T-helper 1 cell treated with Interleukin-12 subunit alpha and Interleukin-12 subunit beta and Interleukin-4 antibody, amounts not matched to agents 30 μg/mL and 1 μg/mL, for 36 hours (primary cell): ENCODE data around the gene MOXD1.
A peak's percentile ranks its signal among the peaks of the same experiment; 100 is the strongest.
"Not testable (repeated sequence)": the region's sequence is repeated elsewhere in the genome, so short reads cannot be mapped to it uniquely, and the experiment has no call there.

Experiments used
- H3K27ac Mint-ChIP-seq: one replicate; pipeline ENCODE4 v1.8.0; 2021; ENCODE audit warnings: mild to moderate bottlenecking, mixed read lengths
- H3K27me3 Mint-ChIP-seq: one replicate; pipeline ENCODE4 v1.8.0; 2021; ENCODE audit warnings: low read depth, mixed read lengths
- H3K36me3 Mint-ChIP-seq: one replicate; pipeline ENCODE4 v1.8.0; 2021; ENCODE audit warnings: low read depth, mixed read lengths
- H3K4me1 Mint-ChIP-seq: one replicate; pipeline ENCODE4 v1.8.0; 2021; ENCODE audit warnings: low read depth, mixed read lengths
- H3K4me3 Mint-ChIP-seq: one replicate; pipeline ENCODE4 v1.8.0; 2021; ENCODE audit warnings: mild to moderate bottlenecking, moderate library complexity, mixed read lengths
- H3K9me3 Mint-ChIP-seq: one replicate; pipeline ENCODE4 v1.8.0; 2021; ENCODE audit warnings: mixed read lengths

Gene MOXD1

DNA sequence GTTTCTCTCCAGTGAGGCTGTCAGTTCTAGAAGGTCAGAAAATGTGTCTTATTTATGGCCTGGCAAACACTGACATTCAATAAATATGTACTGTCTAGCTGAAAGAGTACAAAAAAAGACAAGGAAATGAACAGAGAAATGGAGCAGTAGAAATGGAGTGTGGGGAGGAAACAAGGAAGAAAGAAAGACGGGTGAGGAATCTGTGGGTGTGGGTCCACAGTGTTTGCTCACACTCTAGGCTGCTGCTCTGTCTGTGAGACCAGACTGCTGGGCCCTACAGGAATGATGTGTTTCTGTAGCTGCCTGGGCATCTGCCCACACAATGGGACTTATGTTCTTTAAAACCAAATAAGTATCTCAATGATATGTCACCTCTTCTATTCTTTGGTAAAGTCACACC lies 114.2 kb downstream of the MOXD1 start:
- no peaks in the 10 kb centered on the region for H3K9me3 Mint-ChIP-seq
- H3K27ac Mint-ChIP-seq, result no peak overlapping the region
- peaks cover 32% of the 10 kb centered on the region for H3K27me3 Mint-ChIP-seq
- H3K36me3 Mint-ChIP-seq, result no peaks in the 10 kb centered on the region
- H3K4me1 Mint-ChIP-seq, result no peaks in the 10 kb centered on the region
- no peak overlapping the region for H3K4me3 Mint-ChIP-seq

DNA sequence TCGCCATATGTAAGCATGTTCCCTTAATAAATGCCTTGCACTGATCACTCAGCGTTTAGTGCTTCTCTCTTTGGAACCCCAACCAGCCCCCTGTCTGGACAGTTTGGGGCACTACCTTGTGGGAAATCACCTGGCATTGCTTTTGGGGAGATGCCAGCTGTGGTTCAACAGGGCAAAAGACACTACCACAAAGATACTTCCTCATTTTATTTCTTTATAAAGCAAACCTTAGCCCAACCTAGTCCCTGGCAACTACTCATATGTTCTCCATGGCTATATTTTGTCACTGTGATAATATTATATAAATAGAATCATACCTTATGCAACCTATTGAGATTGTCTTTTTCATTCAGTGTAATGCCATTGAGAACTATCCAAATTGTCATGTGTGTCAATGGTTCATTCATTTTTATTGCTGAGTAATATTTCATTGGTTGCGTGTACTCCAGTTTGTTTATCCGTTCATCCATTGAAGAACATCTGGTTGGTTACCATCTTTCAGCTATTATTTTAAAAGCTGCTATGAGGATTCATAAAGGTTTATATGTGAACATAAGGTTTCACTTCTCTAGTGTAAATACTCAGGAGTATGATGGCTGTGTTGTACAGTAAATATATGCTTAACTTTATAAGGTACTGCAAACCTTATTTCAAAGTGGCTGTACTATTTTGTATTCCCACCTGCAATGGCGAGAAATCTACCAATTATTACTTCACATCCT lies 114.8 kb downstream of the MOXD1 start:
- H3K36me3 Mint-ChIP-seq, result no peaks in the 10 kb centered on the region
- H3K4me3 Mint-ChIP-seq, result no peak overlapping the region
- H3K4me1 Mint-ChIP-seq, result no peaks in the 10 kb centered on the region
- H3K27me3 Mint-ChIP-seq, result peaks cover 36% of the 10 kb centered on the region
- no peaks in the 10 kb centered on the region for H3K9me3 Mint-ChIP-seq
- H3K27ac Mint-ChIP-seq, result no peak overlapping the region

GRCh38 chr6:132285004-132285780 lies 116.1 kb downstream of the MOXD1 start:
- Mint-ChIP-seq H3K9me3 (no peaks in the 10 kb centered on the region), H3K27me3 (peaks cover 32% of the 10 kb centered on the region), H3K4me1 (no peaks in the 10 kb centered on the region), H3K27ac (no peak overlapping the region), H3K36me3 (no peaks in the 10 kb centered on the region), H3K4me3 (no peak overlapping the region)

DNA sequence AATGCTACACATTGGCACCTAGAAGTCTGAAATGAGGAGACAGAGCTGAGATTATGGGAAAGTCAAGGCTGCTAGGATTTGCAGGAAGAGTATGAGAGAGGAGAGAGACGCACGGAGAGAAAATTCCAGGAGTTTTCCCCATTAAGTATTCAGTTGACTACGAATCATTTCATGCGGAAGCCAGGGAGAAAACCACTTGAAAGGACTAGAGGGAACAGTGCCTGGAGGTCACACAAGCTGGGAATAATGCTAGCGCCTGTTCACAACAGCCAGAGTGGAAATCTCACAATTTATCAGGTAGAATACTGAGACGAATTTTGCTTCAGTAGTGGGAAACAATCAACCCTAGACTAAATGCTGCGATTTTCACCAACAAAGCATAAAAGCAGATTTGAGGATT lies 118.6 kb downstream of the MOXD1 start:
- Mint-ChIP-seq H3K36me3 (no peaks in the 10 kb centered on the region), H3K4me3 (no peak overlapping the region), H3K27me3 (peaks cover 30% of the 10 kb centered on the region), H3K9me3 (no peaks in the 10 kb centered on the region), H3K27ac (no peak overlapping the region), H3K4me1 (peaks cover 1% of the 10 kb centered on the region)

GRCh38 chr6:132280436-132280835 lies 120.8 kb downstream of the MOXD1 start:
- H3K36me3 Mint-ChIP-seq, result no peaks in the 10 kb centered on the region
- H3K9me3 Mint-ChIP-seq, result no peaks in the 10 kb centered on the region
- no peak overlapping the region for H3K4me3 Mint-ChIP-seq
- H3K4me1 Mint-ChIP-seq, result peaks cover 1% of the 10 kb centered on the region
- H3K27me3 Mint-ChIP-seq, result peaks cover 20% of the 10 kb centered on the region
- no peak overlapping the region for H3K27ac Mint-ChIP-seq

DNA sequence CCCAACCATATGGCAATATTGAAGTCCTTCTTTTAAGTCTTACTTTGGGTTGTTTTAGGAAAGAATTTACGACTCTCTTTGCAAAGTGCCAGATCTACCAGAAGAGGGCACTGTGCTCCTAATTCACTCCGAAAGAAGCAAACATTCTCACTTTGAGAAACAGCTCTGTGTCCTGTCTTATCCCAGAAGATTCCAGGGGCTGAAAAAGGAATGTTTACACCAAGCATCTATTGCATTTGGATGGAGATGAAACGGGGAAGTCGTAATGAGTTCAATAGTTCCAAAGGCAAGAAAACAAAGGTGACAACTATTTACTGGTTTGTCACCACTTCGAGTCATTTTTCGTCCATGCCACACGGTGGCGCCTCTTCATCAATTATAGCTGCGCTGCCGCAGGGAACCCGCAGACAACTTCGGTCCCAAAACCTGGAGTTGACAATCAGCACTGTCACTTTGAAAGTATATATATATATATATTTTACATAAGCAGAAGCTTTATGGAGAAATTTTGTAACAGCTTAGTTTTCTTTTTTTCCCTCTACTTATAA lies 121.6 kb downstream of the MOXD1 start:
- no peaks in the 10 kb centered on the region for H3K9me3 Mint-ChIP-seq
- H3K27me3 Mint-ChIP-seq, result peaks cover 15% of the 10 kb centered on the region

DNA sequence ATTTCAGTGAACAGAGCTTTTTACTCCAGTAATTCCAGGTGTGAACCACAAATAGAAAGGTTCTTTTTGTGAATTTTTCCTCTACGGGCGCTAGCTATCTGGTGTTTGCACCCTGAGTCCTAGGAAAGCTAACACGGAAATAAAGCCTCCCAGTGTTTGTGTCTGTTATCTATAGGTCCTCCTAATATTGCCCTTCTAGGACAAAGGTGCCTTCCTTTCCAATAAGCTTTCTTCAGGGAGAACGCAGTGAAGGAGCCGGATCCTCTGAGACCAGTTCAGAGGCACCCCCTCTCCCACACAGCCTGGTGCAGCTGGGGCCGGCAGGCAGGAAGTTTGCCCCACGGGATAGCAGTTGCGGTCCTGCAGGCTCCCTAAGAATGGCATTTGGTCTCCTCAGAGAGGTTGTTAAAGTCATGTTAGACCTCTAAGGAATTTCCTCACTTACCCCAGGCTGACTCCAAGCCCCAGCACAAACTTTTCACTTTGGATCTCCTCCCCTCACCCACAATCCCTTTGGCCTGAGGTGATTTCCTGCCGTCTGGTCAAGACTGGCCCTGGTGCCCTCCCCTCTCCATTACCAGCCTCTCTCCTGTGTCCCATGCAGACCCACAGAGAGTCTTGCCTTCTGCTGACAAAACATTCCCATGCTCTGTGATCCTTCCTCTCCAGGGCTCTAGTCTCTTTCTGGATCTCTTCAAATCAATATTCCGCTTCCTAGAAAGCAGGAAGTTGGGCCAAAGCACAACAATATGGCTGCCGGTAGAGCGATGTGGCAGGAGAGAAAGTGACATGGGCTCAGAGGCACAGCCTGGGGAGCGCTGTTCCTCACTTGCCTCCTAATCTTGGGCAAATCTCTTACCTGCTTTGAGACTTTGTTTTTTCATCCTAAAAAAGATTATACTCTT lies 126.0 kb downstream of the MOXD1 start:
- Mint-ChIP-seq H3K36me3 (no peaks in the 10 kb centered on the region), H3K27me3 (peaks cover 3% of the 10 kb centered on the region), H3K4me1 (peaks cover 1% of the 10 kb centered on the region), H3K4me3 (no peak overlapping the region), H3K9me3 (no peaks in the 10 kb centered on the region), H3K27ac (no peak overlapping the region)

More for the DNA sequence above, 121.6 kb downstream of the MOXD1 start:
- Mint-ChIP-seq H3K36me3 (no peaks in the 10 kb centered on the region), H3K4me1 (peaks cover 1% of the 10 kb centered on the region), H3K4me3 (peak overlapping the region; percentile 83), H3K27ac (no peak overlapping the region)

GRCh38 chr6:132272776-132273175 lies 128.5 kb downstream of the MOXD1 start:
- Mint-ChIP-seq H3K27ac (no peak overlapping the region), H3K27me3 (peaks cover 3% of the 10 kb centered on the region), H3K4me3 (no peak overlapping the region), H3K36me3 (no peaks in the 10 kb centered on the region), H3K9me3 (no peaks in the 10 kb centered on the region), H3K4me1 (no peaks in the 10 kb centered on the region)

GRCh38 chr6:132270726-132271402 lies 130.4 kb downstream of the MOXD1 start:
- H3K4me1 Mint-ChIP-seq, result no peaks in the 10 kb centered on the region
- H3K27me3 Mint-ChIP-seq, result peaks cover 3% of the 10 kb centered on the region
- no peaks in the 10 kb centered on the region for H3K9me3 Mint-ChIP-seq
- H3K27ac Mint-ChIP-seq, result no peak overlapping the region
- no peak overlapping the region for H3K4me3 Mint-ChIP-seq
- H3K36me3 Mint-ChIP-seq, result no peaks in the 10 kb centered on the region

DNA sequence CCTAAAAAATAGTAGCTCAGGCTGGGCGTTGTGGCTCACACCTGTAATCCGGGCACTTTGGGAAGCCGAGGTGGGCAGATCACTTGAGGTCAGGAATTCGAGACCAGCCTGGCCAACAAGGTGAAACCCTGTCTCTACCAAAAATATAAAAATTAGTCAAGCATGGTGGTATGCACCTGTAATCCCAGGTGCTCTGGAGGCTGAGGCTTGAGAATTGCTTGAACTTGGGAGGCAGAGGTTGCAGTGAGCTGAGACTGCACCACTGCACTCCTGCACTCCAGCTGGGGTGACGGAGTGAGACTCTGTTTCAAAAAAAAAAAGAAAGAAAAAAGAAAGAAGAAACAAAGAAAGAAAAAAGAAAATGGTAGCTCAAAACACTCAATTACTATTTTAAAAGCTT lies 132.6 kb downstream of the MOXD1 start:
- not testable (repeated sequence) for H3K9me3 Mint-ChIP-seq, H3K36me3 Mint-ChIP-seq, H3K27me3 Mint-ChIP-seq, H3K27ac Mint-ChIP-seq, H3K4me3 Mint-ChIP-seq, H3K4me1 Mint-ChIP-seq

GRCh38 chr6:132268209-132268608 lies 133.1 kb downstream of the MOXD1 start:
- H3K4me3 Mint-ChIP-seq, result no peak overlapping the region

GRCh38 chr6:132265451-132266097 lies 135.7 kb downstream of the MOXD1 start:
- Mint-ChIP-seq H3K9me3 (no peaks in the 10 kb centered on the region), H3K4me3 (no peak overlapping the region), H3K27me3 (peaks cover 3% of the 10 kb centered on the region), H3K27ac (no peak overlapping the region), H3K36me3 (no peaks in the 10 kb centered on the region), H3K4me1 (no peaks in the 10 kb centered on the region)

More at GRCh38 chr6:132268209-132268608, 133.1 kb downstream of the MOXD1 start:
- H3K9me3 Mint-ChIP-seq, result no peaks in the 10 kb centered on the region
- H3K27ac Mint-ChIP-seq, result no peak overlapping the region
- peaks cover 3% of the 10 kb centered on the region for H3K27me3 Mint-ChIP-seq
- H3K4me1 Mint-ChIP-seq, result no peaks in the 10 kb centered on the region
- H3K36me3 Mint-ChIP-seq, result no peaks in the 10 kb centered on the region

DNA sequence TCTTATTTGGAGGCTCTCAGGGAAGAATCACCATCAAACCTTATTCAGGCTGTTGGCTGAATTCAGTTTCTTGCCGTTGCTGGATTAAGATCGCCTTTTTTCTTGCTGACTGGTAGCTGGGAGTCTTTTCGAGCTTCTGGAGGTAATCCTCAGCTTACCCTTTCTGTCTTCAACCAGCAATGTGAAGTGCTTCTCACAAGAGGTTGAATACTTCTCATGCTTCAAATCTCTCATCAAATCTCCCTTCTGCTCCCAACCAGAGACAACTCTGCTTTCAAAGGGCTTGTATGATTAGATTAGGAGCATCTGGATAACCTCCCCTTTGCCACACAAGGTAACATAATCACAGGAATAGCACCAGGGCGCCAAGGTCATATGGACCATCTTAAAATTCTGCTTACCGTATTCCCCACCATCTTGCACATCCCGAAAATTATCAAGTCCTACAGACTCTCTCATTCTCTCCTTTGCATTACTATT lies 137.2 kb downstream of the MOXD1 start:
- no peaks in the 10 kb centered on the region for H3K4me1 Mint-ChIP-seq
- no peak overlapping the region for H3K4me3 Mint-ChIP-seq
- no peaks in the 10 kb centered on the region for H3K9me3 Mint-ChIP-seq
- H3K36me3 Mint-ChIP-seq, result no peaks in the 10 kb centered on the region
- H3K27ac Mint-ChIP-seq, result no peak overlapping the region
- peaks cover 5% of the 10 kb centered on the region for H3K27me3 Mint-ChIP-seq
